HG03064 (cell line): ENCODE measurements around the gene SHISA4.
"Not testable (repeated sequence)": the region's sequence is repeated elsewhere in the genome, so short reads cannot be mapped to it uniquely, and the experiment has no call there.

Experiments
- ATAC-seq: cut with Tn5 transposase; IDR thresholded peaks from one replicate; pipeline ENCODE4 v1.9.1; 2021; ENCODE audit warnings: low read depth; ENCODE audit not compliant: unreplicated experiment

The SHISA4 gene

DNA sequence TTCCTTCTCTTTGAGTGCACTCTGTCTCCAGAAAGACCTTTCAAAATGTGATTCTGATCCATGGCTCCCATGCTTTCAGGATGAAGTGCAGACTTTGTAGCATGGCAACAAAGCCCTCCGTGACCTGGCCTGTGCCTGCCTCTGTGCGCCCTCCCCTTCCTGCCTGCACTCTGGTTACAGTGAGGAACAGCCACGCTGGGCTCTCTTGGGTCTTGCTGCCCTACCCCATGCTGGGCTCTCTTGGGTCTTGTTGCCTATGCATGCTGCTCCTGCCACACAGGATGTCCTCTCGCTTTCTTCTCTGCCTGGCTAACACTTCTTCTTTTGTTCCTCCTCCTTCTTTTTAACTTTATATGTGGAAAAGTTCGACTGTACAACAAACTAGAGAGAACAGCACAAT lies 29.6 kb downstream of the SHISA4 start:
- no peak for ATAC-seq

DNA sequence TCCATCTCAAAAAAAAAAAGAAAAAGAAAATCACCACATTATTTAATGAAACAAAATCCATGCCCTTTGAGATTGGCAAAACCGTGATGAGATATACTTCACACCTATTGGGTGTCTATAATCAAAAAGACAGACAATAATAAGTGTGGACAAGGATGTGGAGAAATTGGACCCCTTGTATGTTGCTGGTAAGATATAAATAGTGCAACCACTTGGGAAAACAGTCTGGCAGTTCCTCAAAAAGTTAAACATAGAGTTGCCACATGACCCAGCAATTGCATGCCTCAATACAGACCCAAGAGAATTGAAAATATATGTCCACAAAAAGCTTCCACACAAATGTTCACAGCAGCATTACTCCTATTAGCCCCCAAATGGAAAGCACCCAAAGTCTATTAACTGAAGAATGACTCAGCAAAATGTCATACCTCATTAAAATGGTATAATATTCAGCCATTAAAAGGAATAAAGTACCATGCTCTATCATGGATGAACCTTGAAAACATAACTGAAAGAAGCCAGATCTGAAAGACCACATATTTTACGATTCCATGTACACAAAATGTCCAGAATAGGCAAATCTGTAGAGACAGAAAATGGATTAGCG lies 33.4 kb downstream of the SHISA4 start:
- ATAC-seq: no peak

- ATAC-seq: no peak
Measured at GRCh38 chr1:201925301-201925567, 36.5 kb downstream of the SHISA4 start.

DNA sequence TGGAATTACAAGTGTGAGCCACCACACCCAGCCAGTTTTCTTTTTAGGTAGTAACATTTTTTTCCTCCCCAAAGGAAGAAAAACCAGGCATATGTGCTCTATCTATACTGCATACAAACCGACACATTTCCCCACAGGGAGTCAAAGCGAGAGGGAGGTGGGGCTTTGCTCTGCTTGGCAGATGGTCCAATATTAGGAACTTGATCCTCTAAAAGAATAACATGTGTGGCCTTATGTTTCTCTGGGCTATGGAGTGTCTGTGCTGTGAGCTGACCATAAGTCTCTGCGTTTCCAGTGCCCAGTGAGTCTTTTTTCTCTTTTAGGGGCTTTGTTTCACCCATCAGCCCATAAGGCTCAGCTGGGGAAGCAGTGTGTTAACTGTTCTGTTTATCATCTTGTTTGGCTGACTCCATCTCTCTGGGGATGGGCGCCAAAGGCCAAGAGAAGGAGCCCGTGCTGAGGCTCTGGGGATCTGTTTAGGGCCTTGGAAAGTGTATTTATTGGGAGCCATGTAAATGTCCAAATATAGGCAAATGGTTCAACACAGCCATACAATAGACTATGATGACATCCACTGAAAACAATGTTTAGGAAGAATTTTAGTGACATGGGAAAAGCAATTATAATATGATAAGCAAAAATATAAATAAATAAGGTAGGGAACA lies 37.4 kb downstream of the SHISA4 start:
- ATAC-seq: no peak

DNA sequence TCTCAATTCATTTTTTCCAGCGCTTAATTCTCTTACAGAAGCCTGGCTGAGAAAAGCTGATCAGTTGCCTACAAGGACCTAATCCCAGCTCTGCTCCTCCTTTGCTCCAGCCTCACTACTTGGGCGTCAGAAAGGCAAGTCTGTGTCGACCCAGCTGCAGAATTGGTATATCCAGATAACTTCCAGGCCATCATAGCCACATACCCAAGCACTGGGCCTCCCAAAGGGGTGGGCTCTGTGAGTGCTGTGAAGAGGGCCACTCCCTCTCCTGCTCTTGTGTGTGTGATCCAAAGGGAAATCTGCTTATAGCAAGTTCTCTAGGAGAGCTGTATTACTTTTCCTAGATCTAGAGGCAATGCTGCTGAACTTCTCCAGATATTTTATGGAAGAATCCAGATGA lies 39.6 kb downstream of the SHISA4 start:
- ATAC-seq: no peak

DNA sequence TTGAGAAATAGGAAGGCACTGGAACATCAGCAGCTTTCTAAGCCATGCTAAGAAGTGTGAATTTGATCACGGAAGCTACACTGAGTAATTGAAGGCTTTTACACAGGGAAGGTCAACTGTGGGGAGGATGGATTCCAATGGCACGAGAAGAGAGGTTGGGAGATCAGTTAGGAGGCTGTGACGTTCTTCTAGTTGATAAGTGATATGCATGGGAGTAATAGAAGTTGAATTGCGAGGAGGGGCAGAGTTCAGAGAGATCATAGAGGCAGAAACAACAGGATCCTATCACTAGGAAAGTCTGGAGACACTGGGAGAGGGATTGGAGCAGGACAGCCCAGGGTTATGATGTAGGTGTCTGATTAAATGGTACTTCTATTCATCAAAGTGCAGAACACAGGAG lies 41.4 kb downstream of the SHISA4 start:
- ATAC-seq: no peak

DNA sequence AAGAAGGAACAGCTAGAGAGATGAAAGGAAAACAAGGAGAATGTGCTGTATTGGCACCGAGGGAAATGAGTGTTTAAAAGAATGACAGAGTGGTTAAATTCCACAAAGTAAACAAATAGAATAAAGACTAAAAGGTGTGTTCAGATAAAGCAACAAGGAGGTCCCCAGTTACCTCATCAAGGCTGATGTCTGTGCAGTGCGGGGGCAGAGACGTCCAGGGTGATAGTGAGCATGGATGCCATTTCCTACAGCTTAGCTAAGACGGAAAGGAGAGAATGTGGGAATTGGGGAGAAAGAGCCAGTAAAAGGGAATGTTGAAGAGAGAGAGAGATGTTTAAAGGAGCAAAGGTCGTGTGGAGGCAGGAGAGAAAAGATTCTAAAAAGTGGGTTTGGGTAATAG lies 42.1 kb downstream of the SHISA4 start:
- no peak for ATAC-seq

- no peak for ATAC-seq
Measured at GRCh38 chr1:201933840-201934430, 45.2 kb downstream of the SHISA4 start.

DNA sequence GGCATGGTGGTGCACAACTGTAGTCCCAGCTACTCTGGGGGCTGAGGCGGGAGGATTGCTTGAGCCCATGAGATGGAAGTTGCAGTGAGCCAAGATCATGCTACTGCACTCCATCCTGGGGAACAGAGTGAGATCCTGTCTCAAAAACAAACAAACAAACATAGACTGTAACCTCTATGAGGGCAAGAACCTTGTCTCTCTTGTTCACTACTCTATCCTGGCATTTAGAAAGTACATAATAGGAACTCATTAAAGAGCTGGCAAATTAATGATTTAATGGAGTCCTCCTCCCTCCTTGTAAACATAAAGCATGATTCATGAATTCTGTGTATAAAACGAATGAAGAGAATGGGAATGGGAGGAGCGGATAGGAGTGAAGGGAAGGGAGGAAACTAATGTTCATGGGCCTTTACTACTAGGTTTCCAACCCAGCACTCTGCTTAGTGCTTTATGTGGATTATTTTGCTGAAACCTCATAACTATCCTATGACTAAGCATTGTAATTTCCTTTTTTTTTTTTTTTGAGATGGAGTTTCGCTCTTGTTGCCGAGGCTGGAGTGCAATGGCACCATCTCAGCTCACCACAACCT lies 49.0 kb downstream of the SHISA4 start:
- ATAC-seq: no peak

DNA sequence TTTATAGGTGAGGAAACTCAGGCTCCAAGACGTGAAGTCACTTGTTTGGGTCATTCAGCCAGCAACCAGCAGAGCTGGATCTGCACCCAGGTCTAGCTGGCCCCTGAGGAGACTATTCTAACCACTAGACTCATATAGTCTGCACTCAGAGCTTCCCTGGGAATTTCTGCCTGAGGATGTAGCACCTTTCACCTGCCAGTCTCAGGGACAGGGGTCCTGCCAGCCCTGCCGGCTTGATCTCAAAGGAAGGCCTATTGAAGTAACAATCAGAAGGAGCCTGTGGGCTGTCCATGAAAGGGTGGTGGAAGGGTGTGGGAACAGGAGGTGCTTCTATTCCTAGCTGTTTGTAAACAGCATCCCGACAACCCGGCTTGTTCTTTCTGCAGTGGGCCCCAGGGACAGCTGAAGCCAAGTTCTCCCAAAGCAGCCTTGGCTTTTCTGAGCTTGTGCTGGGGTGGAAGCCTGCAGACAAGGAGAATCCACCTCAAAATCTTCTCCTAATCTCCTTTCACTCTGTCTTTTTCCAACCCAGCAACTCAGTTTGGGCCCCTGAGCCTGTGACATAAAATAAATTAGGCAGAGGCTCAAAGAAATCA lies 49.8 kb downstream of the SHISA4 start:
- no peak for ATAC-seq

DNA sequence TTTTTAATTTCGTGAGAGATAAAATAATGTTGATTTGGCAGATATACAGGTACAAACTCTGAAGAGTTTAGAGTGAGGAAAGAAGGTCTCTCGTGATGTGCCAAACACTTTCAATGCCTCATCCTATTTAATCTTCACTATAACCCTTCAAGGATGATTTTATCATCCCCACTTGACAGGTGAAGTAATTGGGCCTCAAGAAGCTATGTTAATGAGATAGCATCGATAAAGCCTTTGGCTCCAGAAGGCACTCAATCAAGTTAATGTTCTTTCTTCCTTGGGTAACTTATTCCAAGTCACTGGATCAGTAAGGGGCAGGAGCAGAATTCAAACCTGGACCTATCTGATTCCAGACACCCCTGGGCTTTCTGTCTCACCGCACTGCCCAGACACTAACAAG lies 50.5 kb downstream of the SHISA4 start:
- ATAC-seq: no peak

DNA sequence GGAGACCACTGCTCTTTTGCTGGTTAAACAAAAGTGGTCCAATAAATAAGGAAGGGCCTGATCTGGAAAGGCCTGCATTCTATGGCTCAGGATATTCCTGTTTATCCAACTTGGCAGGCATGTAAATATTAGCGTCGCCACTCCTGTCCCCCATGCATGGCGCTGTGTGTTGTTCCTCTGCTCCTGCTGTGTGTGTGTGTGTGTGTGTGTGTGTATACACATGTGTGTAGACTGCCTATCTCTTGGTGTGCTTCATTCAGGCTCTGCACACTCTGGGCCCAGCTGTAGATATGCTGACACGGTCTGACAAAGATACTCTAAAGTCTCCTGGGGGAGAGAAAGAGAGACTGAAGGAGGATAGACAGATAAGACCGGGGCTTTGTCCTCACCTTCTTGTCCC lies 50.9 kb downstream of the SHISA4 start:
- ATAC-seq: no peak

DNA sequence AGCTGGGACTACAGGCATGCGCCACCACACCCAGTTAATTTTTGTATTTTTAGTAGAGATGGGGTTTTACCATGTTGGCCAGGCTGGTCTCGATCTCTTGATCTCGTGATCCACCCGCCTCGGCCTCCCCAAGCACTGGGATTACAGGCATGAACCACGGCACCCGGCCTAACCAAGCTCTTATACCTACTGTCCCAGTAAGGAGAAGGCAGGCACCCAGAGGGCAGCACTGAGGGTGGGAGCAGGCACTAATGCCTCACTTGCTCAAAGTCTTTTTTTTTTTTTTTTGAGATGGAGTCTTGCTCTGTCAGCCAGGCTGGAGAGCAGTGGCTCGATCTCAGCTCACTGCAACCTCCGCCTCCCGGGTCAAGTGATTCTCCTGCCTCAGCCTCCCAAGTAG lies 51.6 kb downstream of the SHISA4 start:
- not testable (repeated sequence) for ATAC-seq

DNA sequence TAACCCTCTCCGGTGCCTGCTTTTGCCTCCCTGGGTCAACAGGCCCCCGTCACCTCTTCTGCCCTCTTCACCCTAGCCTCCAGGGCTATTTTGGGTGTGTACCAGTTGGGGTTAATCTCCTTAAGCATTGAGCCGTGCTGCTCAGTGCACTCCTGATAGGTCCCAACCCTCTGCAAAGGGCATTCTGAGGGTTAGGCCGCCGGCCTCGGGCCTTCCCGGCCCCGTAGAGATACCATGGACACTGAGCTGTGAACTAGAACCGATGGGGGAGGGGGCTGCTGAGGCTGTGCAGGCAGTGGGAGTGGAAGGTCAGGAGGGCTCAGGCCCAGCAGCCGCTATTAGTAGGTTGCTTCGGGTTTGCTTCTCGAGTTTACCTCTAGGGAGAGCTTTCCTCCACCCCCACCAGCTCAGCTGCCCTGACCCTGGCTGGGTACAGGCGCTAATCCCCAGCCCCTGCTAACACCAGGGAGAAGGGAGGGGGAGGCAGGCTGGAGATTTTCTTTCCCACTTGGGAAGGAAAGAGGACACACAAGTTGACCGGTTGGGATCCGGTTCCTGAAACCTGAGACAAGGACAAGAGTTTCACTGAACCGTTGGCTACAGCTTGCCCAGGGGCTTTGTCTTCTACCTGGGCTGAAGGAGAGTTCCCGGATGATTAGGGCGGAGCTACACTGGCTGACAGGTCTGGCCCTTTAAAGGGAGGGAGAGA lies 52.9 kb downstream of the SHISA4 start:
- no peak for ATAC-seq

DNA sequence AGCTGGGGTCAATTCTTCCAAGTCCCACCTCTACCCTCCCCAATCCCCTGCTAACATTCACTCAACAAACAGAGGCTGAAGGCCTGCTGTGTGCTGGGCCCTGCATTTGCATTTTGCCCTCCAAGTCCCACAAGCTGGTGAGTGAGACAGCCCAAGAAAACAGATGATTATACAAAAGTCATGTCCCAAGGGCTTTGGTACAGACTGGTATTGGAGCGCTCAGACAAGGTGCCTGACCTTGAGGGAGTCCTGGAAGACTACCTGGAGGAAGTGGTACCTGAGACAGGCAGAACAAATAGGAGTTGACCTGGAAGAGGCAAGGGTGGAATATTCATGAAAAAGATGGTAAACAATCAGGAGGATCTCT lies 53.4 kb downstream of the SHISA4 start:
- no peak for ATAC-seq
